ENCODE measurements around the gene KSR1.
A peak's percentile ranks its signal among the peaks of the same experiment; 100 is the strongest.

Gene KSR1

DNA sequence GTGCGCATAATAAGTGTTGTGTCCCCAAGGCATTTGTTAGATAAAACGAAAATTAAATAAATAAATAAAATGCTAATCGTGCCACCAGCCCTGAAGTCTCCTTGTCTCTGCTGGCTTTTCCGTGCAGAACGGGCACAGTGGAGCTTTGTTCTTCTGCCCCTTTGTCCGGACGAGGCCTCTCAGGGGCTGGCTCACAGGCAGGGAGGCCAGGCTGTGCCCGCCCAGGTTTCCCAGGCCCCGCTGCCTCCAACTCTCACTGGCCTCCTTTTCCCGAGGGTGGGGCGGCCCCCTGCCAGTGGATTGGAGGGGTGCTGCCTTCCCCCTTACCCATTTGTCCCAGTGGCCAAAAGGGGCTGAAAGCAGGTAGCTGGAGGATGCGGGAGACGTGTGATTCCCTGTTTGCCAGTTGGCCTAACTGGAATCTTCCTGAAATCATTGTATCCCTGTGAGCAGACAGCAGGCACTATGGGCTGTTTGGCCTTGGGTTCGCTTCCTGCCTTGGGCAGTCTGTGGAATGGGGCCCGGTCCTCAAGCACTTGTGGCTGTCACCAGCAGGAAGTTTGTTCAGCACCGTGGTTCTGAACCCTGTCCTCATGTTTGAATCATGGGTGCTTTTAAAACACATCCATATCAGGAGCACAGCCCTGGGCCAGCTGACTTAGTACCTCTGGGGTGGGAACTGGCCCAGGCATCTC, 64.4 kb downstream of the KSR1 start:
- no peak for DNase-seq

DNA sequence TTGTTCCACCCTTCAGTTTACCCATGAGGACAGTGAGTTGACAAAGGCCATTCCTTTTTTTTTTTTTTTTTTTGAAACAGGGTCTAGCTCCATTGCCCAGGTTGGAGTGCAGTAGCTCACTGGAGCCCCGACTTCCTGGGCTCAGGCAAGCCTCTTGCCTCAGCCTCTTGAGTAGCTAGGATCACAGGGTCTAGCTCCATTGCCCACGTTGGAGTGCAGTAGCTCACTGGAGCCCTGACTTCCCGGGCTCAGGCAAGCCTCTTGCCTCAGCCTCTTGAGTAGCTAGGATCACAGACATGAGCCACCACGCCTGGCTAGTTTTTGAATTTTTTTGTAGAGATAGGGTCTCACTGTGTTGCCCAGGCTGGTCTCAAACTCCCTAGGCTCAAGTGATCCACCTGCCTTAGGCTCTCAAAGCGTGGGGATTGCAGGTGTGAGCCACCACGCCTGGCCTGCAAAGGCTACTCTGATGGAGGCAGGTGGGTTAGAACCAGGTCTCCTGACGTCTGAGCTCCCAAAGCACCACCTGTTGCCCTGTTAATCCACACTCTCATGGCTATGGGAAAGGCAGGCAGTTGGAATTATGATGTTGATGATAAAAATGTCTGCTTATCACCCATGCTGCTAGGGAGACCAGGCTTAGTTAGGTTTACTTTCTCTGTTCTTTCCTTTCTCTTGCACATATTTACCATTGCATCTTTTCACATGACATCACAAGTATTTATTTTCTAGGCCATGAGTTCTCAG, 65.2 kb downstream of the KSR1 start:
- no peak for DNase-seq

DNA sequence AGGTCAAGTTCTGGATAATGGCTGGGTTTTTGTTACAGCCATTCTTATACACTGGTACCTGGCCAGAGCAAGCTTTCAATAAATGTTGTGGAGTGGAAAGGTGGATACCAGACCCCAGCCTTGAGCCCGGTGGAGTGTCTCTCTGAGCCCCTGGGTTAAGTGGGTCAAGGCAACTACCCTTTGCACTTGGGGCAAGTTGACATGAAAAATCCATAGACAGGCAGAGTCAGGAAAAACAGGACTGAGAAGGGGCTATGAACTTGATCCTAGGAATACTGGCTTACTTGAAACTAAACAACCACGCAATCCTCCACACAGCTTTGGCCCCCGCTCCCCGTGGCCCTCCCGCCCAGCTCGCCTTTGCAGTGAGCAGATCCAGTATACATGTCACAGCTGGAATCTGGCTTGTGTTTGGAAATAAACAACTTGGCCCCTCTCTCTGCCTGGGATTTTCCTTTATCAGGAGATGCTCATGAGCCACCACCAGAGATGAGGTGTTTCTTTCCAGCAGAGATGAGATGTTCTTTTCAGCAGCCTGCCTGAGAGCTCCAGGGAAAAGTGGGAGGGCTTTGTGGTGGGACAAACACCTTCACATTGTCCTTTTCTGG, 65.9 kb downstream of the KSR1 start:
- no peak for DNase-seq

GRCh38 chr17:27523712-27524111, 67.5 kb downstream of the KSR1 start:
- no peak for DNase-seq

DNA sequence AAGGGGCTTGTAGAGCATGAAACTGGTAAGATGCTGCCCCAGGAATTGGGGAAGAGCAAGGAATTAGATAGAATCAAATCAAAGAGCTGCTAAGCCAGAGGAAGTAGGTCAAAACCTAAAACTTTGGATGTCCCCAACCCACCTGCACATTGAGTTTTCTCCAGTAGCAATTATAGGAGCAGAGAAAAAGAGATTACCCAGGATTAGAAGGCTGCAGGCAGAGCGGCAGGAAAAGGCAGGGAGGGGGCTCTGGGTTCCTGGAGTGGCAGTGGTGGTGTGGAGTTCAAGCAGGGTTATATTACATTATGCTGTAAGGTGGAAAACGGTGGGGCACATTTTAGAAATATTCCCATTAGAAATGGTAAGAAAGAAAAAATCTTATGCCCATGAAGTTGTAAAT, 68.3 kb downstream of the KSR1 start:
- no peak for DNase-seq

GRCh38 chr17:27525316-27525715, 69.1 kb downstream of the KSR1 start:
- no peak for DNase-seq

- no peak for DNase-seq
Observed at GRCh38 chr17:27525836-27526603, 69.8 kb downstream of the KSR1 start.

GRCh38 chr17:27526604-27527002, 70.4 kb downstream of the KSR1 start:
- DNase-seq = peak; percentile 55

DNA sequence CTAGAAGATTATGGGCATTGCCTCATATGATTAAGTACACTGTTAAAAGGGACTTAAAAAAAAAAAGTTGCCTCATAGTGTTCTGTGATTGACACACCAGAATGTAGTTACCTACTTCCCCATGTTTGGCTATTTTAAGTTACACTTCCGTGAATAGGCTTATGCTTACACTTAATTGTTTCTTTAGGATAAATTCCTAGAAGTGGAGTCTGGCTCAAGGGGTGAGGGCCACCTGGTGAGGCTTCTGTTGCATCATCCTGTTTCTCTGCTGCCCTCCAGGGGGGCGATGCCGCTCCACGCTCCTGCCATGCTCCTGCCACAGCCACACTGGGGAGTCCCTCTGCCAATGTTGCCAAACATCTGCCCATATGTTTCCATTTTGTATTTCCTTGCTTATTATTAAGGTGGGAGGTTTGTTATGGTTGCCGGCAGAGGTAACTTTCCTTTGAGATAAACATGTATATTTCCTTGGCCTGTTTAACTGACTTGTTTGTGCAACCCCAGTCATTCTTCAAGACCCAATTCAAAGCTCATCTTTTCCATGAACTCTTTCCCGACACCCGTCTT, 73.1 kb downstream of the KSR1 start:
- DNase-seq = peak; percentile 60

DNA sequence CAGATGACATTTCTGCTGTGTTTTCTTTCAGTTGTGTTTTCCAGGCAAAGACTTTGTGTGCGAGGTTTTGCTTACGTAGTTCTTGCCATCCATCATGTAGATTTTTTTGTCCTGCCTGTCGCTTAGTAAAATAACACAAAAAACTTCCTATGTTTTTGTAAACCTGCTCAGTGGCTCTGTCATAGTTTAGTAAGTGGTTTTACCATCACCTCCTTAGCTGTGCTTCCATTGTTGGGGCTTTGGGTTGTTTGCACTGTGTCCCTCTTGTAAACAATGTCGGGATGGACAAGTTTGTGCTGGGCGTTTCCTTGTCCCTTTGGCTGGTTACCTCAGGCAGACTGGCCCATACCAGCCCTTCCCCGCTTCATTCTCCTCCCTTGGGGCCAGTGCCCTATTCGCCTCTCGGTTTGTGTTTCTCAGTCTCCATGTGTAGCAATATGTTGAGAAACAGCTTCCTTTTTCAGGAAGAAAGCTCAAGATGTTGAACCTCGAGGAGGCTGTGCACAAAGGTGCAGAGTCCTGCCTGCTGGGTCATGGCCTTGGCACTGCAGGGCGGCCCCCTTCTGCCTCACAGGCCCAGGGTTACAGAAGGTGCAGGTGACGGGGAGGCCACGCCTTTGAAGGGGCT, 74.6 kb downstream of the KSR1 start:
- DNase-seq = peak; percentile 55

GRCh38 chr17:27531469-27531961, 75.3 kb downstream of the KSR1 start:
- DNase-seq = no peak

GRCh38 chr17:27532269-27533263, 76.3 kb downstream of the KSR1 start:
- peak; percentile 69 for DNase-seq

DNA sequence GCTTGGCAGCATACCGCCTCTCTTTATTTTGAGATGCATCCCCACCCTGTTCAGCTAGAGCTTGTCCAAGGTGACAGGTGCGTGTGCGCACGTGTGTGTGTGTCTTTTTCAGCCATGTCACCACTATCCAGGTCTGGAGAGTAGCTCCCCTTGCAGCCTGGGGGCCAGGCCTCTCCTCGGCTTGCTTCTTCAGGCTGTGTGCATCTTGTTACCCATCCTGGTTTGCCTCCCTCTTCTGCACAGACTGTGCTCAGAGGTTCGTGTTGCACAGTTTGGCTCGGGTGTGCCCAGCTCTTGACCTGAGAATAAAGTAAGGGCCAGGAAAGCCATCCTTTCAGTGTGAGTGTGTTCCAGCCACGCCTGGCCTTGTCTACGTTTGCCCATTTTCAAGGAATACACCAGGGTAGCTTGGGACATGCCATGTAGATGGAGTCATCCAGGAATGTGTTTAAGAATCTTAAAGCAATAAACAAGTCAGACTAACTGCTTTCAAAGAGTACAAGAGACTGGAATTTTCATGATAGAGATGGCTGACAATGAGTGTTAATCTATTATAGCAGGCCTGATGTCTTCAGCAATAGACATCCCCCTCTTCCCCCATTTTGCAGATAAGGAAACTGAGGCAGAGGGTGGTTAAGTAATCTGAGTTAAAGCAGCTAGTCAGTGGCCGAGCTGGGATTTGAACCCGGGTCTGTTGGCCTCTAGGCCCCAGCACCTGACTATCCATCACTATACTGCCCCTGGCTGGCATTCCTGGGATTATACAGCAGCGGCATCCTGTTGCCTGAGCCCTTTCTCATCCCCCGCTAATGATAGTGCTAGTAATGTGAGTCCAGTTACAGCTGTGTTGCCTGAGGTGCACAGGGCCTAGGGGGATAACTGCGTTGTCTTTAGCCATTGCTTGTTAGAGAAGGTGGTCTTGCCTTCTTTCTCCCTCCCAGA, 77.9 kb downstream of the KSR1 start:
- no peak for DNase-seq

- no peak for DNase-seq
Observed at GRCh38 chr17:27535178-27535928, 79.1 kb downstream of the KSR1 start.

DNA sequence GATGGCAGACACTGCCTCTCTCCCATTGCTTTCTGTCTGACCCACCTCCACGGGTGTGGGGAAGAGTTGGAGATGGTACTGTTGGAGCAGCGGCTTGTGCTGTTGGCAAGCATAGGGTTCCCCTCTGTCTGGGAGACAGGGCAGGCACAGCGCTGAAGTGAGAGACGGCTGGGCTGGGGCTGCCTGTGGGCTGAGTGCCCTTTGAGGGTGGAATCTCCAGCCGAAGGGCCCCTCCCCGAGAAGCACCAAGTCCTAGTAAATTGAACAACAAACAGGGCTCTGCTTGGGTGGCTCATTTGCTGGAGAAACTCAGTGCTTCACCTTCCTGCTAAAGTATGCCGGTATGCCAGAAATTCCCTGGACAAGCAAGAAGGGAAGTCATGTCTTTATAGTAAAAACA, 79.7 kb downstream of the KSR1 start:
- no peak for DNase-seq

DNA sequence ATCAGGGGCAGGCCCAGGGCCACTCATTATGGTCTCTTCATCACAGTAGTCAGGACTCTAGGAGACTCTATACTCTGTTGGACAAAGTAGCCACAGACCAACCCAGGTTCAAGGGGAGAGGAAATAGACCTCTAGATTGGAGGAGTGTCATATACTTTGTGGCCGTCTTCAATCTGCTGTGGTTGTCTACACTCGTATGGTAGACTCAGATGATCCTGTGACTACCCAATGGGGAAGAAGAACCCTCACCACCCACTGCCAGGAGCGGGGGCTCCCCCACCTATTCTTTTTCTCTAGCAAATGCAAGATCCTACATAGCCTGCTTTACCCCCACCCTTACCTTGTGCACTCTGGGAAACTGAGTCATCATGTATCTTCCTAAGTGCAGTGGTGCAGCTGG, 80.5 kb downstream of the KSR1 start:
- DNase-seq = no peak

DNA sequence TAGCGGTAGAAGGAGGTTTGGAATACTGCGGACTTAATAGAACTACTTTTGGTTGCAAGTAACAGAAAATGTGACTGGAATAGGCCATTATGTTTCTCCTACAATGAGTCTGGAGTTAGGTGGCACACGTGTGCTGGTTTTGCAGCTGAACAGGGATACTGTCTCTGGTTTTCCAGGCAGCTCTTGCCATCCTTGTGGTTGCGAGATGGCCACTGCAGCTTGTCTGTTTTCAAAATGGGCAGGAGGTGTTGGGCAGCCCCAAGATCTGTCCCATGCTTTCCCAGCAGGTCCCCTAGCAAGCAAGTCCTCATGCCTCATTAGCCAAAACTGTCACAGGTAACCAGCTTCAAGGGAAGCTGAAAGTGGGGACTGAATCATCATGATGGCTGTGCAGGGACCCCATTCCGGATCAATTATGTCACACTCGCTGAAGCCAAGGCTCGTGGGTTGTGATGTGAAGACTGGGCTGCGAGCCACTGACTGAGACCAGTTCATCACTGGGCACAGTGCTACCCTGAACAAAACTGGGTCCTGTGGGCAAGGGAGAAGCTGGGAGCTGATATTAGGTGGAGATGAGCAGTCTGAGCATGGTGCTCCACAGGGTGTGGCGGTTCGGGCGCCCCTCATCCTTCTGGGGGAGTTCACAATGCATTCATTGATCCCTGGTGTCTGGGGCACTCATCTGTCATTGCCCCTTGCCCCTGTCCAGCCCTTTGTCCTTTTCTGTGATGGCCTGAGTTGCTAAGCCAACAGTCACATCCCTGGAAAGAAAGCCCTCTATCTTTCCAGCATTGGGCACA, 82.1 kb downstream of the KSR1 start:
- no peak for DNase-seq

DNA sequence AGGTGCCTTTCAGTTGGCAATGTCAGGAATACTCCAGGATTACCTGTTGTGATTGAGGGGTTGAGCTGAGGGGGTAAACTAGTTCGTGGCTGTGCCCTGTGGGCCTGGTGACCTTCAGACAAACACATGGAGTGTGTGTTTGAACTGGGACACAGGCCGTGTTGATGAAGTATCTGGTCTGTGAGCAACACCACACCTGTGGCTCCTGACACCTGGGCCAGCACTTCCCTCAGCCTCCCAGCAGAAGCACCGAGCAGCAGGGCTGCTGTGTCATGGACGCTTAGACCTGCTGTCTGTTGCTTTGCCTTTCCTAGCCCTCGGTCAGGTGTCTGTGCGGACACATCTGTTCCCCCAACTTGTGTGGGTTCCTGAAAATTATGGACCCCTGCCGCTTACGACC, 82.9 kb downstream of the KSR1 start:
- DNase-seq = no peak
